ENCODE measurements around the gene DARS2. TPM values are rescaled to one million over a fixed set of nuclear protein-coding genes. Genes with fewer than 3 reads are reported as not detected.
"Not testable (repeated sequence)": the region's sequence is repeated elsewhere in the genome, so short reads cannot be mapped to it uniquely, and the experiment has no call there.

Gene DARS2
- total RNA-seq, 4 donors from 2014 or later = 5.5 to 9.1 (median 7.7) TPM

DNA sequence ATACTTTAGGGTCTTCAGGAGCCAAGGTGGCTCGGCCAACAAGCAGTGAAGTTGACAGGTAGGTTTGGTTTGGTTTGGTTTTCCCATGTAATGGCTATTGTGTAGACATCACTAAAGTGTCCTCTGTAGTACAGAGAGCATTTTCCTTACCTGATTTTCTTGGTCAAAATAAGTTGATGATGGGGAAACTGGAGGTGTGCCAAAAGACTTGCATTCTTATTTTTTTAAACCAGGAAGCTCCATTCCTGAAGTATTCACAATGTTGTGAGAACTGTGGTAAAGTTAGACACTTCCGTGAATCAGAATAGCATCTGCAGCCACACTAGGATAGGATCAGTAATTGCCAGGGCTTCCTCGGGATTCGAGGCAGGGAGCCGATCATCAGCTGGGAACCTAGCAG, 46.6 kb downstream of the DARS2 start:
- no peaks in the 10 kb centered on the region for H3K27me3 ChIP-seq
- peaks cover 20 to 45% (median 35%) of the 10 kb centered on the region in 4 donors for H3K4me1 ChIP-seq
- peaks cover 0 to 60% (median 21%) of the 10 kb centered on the region in 4 donors for H3K36me3 ChIP-seq
- intact Hi-C loops (cut with DNase I) = loop anchor here (10.0 kb wide), 1 partner anchor 84 kb away; no protein-coding TSS in a partner anchor
- peak overlapping the region in 1 of 4 donors; percentile 5 for H3K27ac ChIP-seq (replicated peaks in 1 of 4)
- no peaks in the 10 kb centered on the region for H3K9me3 ChIP-seq
- no peak for DNase-seq (ENCODE audit: extremely low spot score)
- no peak overlapping the region for H3K4me3 ChIP-seq
- 81% methylated on average over 5 of the region's 5 CpGs for WGBS
- TF ChIP-seq POLR2AphosphoS5 (IDR thresholded peaks at IDR 0.05) = no peak
- TF ChIP-seq, protein P1, sequence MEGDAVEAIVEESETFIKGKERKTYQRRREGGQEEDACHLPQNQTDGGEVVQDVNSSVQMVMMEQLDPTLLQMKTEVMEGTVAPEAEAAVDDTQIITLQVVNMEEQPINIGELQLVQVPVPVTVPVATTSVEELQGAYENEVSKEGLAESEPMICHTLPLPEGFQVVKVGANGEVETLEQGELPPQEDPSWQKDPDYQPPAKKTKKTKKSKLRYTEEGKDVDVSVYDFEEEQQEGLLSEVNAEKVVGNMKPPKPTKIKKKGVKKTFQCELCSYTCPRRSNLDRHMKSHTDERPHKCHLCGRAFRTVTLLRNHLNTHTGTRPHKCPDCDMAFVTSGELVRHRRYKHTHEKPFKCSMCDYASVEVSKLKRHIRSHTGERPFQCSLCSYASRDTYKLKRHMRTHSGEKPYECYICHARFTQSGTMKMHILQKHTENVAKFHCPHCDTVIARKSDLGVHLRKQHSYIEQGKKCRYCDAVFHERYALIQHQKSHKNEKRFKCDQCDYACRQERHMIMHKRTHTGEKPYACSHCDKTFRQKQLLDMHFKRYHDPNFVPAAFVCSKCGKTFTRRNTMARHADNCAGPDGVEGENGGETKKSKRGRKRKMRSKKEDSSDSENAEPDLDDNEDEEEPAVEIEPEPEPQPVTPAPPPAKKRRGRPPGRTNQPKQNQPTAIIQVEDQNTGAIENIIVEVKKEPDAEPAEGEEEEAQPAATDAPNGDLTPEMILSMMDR (IDR thresholded peaks at IDR 0.05) = no peak
- TF ChIP-seq POLR2A (IDR thresholded peaks at IDR 0.05; ENCODE audit: low read depth) = no peak
- TF ChIP-seq EP300 (IDR thresholded peaks at IDR 0.05) = no peak

DNA sequence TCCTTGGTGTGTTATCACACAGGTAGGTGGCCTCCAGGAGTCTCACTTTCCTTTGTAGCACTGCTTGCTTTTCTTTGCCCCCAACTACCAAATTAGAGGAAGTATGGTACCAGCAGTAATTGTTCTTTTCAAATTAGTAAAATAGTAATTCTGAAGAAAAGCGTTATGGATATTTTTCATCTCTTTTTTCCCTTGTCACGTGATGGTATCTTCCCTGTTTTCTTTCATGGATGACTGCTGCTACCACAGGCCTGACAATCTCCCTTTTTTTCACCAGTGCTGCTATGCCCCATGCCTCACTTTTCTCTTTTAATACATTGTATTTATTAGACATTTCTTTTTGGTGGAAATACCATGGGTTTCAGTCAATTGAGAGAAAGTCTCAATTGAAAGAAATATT, 47.0 kb downstream of the DARS2 start:
- TF ChIP-seq POLR2A (IDR thresholded peaks at IDR 0.05; ENCODE audit: low read depth) (no peak), EP300 (IDR thresholded peaks at IDR 0.05) (no peak), POLR2AphosphoS5 (IDR thresholded peaks at IDR 0.05) (no peak)
- TF ChIP-seq, protein P1 (IDR thresholded peaks at IDR 0.05) = no peak
- intact Hi-C loops (cut with DNase I) = loop anchor here (10.0 kb wide), 1 partner anchor 83 kb away; no protein-coding TSS in a partner anchor
- H3K4me3 ChIP-seq = no peak overlapping the region
- WGBS = 41% methylated on average over 2 of the region's 2 CpGs
- DNase-seq (ENCODE audit: extremely low spot score) = no peak
- peaks cover 3 to 60% (median 22%) of the 10 kb centered on the region in 4 donors for H3K36me3 ChIP-seq
- peaks cover 18 to 41% (median 31%) of the 10 kb centered on the region in 4 donors for H3K4me1 ChIP-seq
- no peaks in the 10 kb centered on the region for H3K9me3 ChIP-seq
- H3K27me3 ChIP-seq = no peaks in the 10 kb centered on the region
- H3K27ac ChIP-seq (replicated peaks in 1 of 4) = peak overlapping the region in 1 of 4 donors; percentile 5

DNA sequence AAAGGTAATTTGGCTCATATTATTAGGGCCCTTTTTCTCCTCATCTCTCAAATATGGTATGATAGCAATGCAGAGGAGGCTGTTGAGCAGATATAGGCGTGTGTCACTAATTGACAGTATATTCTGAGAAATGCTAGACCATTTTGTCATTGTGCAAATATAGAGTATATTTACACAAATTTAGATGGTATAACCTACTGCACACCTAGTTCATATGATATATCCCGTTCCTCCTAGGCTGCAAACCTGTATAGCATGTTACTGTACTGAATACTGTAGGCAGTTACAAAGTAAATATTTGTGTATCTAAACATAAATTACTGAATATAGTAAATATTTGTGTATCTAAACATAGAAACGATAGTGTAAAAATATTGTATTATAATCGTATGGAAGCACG, 52.3 kb downstream of the DARS2 start:
- Histone ChIP-seq H3K4me1 (peaks cover 0 to 1% (median 0%) of the 10 kb centered on the region in 4 donors), H3K4me3 (no peak overlapping the region), H3K27me3 (no peaks in the 10 kb centered on the region), H3K27ac (replicated peaks in 1 of 4) (no peak overlapping the region), H3K9me3 (no peaks in the 10 kb centered on the region), H3K36me3 (peaks cover 7 to 77% (median 43%) of the 10 kb centered on the region in 4 donors)
- no peak for TF ChIP-seq POLR2AphosphoS5 (IDR thresholded peaks at IDR 0.05)
- no peak for TF ChIP-seq EP300 (IDR thresholded peaks at IDR 0.05)
- TF ChIP-seq, protein P1 (IDR thresholded peaks at IDR 0.05) = no peak
- TF ChIP-seq POLR2A (IDR thresholded peaks at IDR 0.05; ENCODE audit: low read depth) = no peak
- DNase-seq (ENCODE audit: extremely low spot score) = no peak
- WGBS = 97% methylated on average over 5 of the region's 5 CpGs
- intact Hi-C loops (cut with DNase I) = loop anchor here (10.0 kb wide), 1 partner anchor 78 kb away; no protein-coding TSS in a partner anchor

DNA sequence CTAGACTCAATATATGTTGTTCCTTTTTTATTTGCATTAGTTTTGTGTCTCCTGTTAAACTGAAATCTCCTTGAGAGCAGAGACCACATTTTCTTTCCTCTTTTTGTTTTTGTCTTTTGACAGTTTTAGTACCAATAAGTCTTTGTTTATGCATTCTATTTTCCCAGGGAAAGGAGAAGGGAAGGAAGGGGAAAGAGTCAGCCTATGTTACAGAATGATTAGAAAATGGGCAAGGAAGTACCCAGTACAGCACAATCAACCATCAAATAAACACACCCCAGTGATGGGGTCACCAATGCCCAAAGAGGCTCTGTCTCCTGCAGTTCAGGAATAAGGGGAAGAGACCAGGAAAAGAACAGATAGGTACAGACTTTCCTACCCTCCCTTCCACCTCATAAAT, 53.8 kb downstream of the DARS2 start:
- no peaks in the 10 kb centered on the region for H3K9me3 ChIP-seq
- TF ChIP-seq, protein P1 (IDR thresholded peaks at IDR 0.05) = no peak
- TF ChIP-seq EP300 (IDR thresholded peaks at IDR 0.05) (no peak), POLR2A (IDR thresholded peaks at IDR 0.05; ENCODE audit: low read depth) (no peak), POLR2AphosphoS5 (IDR thresholded peaks at IDR 0.05) (no peak)
- H3K4me3 ChIP-seq = no peak overlapping the region
- no peaks in the 10 kb centered on the region for H3K4me1 ChIP-seq
- no peaks in the 10 kb centered on the region for H3K27me3 ChIP-seq
- H3K27ac ChIP-seq (replicated peaks in 1 of 4) = no peak overlapping the region
- no peak for DNase-seq (ENCODE audit: extremely low spot score)
- H3K36me3 ChIP-seq = peaks cover 7 to 67% (median 43%) of the 10 kb centered on the region in 4 donors
- intact Hi-C loops (cut with DNase I) = loop anchor here (10.0 kb wide), 1 partner anchor 77 kb away; no protein-coding TSS in a partner anchor

DNA sequence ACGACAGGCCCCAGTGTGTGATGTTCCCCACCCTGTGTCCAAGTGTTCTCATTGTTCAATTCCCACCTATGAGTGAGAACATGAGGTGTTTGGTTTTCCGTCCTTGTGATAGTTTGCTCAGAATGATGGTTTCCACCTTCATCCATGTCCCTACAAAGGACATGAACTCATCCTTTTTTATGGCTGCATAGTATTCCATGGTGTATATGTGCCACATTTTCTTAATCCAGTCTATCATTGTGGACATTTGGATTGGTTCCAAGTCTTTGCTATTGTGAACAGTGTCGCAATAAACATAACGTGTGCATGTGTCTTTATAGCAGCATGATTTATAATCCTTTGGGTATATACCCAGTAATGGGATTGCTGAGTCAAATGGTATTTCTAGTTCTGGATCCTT, 56.6 kb downstream of the DARS2 start:
- 88% methylated on average over 4 of the region's 4 CpGs for WGBS
- H3K9me3 ChIP-seq; H3K4me1 ChIP-seq; DNase-seq (ENCODE audit: extremely low spot score); H3K4me3 ChIP-seq; H3K27me3 ChIP-seq; H3K27ac ChIP-seq (replicated peaks in 1 of 4); intact Hi-C loops (cut with DNase I): not testable (repeated sequence)
- peaks cover 14 to 49% (median 38%) of the 10 kb centered on the region in 4 donors for H3K36me3 ChIP-seq
